ENCODE results near the gene DYNC2LI1.

DYNC2LI1 gene

GRCh38 chr2:43764086-43764705 is 9.6 kb upstream of the DYNC2LI1 start:
- DNase-seq (ENCODE audit: low read depth), result no peak
- TF ChIP-seq MAX (IDR thresholded peaks at IDR 0.05; ENCODE audit: low read depth, low read length) (no peak), POLR2A (IDR thresholded peaks at IDR 0.05; ENCODE audit: extremely low read depth, insufficient read length) (no peak), MYC (IDR thresholded peaks at IDR 0.05; ENCODE audit: low read depth, low read length) (no peak), CTCF (IDR thresholded peaks at IDR 0.05; ENCODE audit: low read depth, low read length) (no peak)
- no peak overlapping the region for H3K4me3 ChIP-seq (ENCODE audit: low read depth, low read length)

DNA sequence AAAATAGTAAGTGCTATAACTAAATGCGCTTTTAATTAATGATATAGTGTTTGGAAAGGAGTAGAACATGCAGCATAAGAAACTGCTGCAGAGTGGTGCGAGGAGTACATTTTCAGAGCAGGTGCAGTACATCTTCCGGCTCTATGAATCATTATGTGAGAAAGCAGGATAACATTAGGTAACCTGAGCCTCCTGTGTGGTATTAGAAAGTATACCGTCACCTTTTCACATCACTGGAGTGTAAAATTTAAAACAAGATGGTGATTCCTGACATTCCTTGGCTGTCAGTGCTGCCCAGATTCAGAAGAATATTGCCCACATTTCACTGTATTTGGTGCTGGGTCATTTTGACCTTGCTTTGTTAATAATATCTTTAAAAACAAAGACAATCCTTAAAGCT is 7.8 kb upstream of the DYNC2LI1 start:
- TF ChIP-seq CTCF (IDR thresholded peaks at IDR 0.05; ENCODE audit: low read depth, low read length) (no peak), MYC (IDR thresholded peaks at IDR 0.05; ENCODE audit: low read depth, low read length) (no peak), MAX (IDR thresholded peaks at IDR 0.05; ENCODE audit: low read depth, low read length) (no peak), POLR2A (IDR thresholded peaks at IDR 0.05; ENCODE audit: extremely low read depth, insufficient read length) (no peak)
- no peak overlapping the region for H3K4me3 ChIP-seq (ENCODE audit: low read depth, low read length)
- no peak for DNase-seq (ENCODE audit: low read depth)

GRCh38 chr2:43774617-43775016 is 778 bp downstream of the DYNC2LI1 start:
- peak; percentile 4 for DNase-seq (ENCODE audit: low read depth)

DNA sequence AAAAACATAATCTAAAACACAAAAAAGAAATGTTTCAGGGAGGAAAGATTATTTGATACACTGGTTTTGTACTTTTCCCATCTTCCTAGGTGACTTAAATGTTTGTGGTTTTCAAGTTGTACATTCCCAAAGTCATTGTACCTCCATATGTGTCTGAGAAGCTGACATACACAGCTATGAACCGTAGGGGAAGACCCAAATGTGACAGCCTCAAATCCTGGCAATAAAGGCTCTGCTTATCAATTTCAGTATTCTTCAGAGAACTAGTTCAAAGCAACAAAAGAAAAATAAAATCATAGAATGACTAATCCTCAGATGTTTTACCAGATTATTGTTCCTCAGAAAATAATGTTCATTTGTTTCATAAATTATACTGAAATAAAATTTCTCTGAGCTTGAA is 2.5 kb downstream of the DYNC2LI1 start:
- no peak overlapping the region for H3K4me3 ChIP-seq (ENCODE audit: low read depth, low read length)
- TF ChIP-seq POLR2A (IDR thresholded peaks at IDR 0.05; ENCODE audit: extremely low read depth, insufficient read length) (no peak), MAX (IDR thresholded peaks at IDR 0.05; ENCODE audit: low read depth, low read length) (no peak), CTCF (IDR thresholded peaks at IDR 0.05; ENCODE audit: low read depth, low read length) (no peak), MYC (IDR thresholded peaks at IDR 0.05; ENCODE audit: low read depth, low read length) (no peak)
- no peak for DNase-seq (ENCODE audit: low read depth)

More at GRCh38 chr2:43774617-43775016, 778 bp downstream of the DYNC2LI1 start:
- peak overlapping the region; percentile 92 for H3K4me3 ChIP-seq (ENCODE audit: low read depth, low read length)
- TF ChIP-seq MYC (IDR thresholded peaks at IDR 0.05; ENCODE audit: low read depth, low read length), result no peak
- no peak for TF ChIP-seq CTCF (IDR thresholded peaks at IDR 0.05; ENCODE audit: low read depth, low read length)
- TF ChIP-seq MAX (IDR thresholded peaks at IDR 0.05; ENCODE audit: low read depth, low read length), result no peak
- no peak for TF ChIP-seq POLR2A (IDR thresholded peaks at IDR 0.05; ENCODE audit: extremely low read depth, insufficient read length)

DNA sequence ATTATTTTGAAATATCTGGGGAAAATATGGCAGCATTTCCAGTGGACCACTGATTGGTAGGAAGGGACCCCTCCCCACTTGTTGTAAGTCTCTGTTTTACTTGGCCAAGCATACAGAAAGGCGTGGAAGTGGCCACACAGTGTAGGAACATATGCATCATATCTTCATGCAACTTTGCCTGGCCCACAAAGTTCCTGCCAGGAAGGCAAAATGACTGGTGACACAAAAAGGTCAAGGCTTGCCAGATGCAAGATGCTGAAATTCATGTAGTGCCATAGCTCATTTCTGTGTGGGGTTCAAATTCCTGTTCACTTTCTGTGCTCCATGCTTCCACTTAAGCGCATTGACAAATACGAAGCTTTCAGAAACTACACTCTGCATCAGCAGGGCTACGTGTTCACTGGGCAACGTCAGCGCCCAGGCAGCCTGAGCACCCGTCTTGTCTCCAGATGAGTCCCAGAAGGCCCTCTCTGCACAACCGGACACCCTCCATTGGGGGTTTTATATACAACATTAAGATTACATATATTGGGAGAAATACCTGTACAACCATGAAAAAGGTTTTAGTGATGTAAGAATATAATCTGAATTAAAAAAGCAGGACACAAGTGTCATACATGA is 3.6 kb downstream of the DYNC2LI1 start:
- no peak for DNase-seq (ENCODE audit: low read depth)
- no peak overlapping the region for H3K4me3 ChIP-seq (ENCODE audit: low read depth, low read length)
- TF ChIP-seq CTCF (IDR thresholded peaks at IDR 0.05; ENCODE audit: low read depth, low read length) (no peak), MAX (IDR thresholded peaks at IDR 0.05; ENCODE audit: low read depth, low read length) (no peak), MYC (IDR thresholded peaks at IDR 0.05; ENCODE audit: low read depth, low read length) (no peak)

Measured in NB4 (cell line).